ENCODE results near the gene S1PR5. TPM values are rescaled to one million over a fixed set of nuclear protein-coding genes. Genes with fewer than 3 reads are reported as not detected.
"Not testable (repeated sequence)": the region's sequence is repeated elsewhere in the genome, so short reads cannot be mapped to it uniquely, and the experiment has no call there.

Gene S1PR5
- total RNA-seq, 4 donors from 2014 or later: 1.8 to 2.6 TPM; not detected in 2

DNA sequence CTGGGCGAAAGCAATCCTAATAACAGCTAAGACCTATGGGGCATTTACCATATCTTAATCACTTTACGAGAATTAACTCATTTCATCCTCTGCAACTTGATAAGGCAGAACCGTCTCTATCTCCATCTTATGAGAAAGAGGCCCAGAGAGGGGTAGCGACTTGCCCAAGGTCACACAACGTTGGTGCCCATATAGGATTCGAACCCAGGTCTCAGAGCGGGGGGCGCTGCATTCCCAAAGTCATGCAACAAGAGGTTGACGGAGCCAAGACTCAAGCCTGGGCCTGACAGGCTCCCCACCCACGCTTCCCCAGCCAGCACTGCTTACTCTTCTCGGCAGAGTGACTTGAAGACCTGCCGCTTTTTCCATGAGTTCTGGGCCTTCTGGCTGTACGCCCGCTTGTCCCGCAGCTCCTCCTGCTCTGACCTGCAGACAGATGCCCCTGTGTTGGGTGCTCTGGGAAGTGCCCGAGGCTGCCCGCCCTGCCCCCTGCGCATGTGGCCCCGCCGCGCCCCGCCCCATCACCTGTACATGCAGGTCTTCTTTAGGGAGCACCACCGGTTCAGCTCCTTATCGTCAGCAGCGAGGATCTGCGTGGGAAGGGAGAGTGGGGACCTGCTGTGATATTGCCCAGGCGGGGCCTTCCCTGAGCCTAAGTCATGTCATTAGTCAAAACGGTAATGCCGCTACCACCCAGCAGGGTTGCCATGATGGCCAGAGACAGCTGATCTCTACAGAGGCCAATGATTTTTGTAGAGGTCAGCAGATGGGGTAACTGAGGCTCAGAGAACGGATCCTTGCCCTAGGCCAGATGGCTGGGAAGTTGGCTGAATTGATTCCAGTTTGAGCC is 37.7 kb upstream of the S1PR5 start:
- Histone ChIP-seq H3K27me3 (no peaks in the 10 kb centered on the region), H3K27ac (no peak overlapping the region), H3K4me3 (no peak overlapping the region), H3K4me1 (no peaks in the 10 kb centered on the region), H3K9me3 (no peaks in the 10 kb centered on the region), H3K36me3 (no peaks in the 10 kb centered on the region)
- intact Hi-C loops (cut with DNase I; ENCODE audit: low total_unique reads): no loop called here
- no peak for DNase-seq
- no peak for TF ChIP-seq POLR2A (IDR thresholded peaks at IDR 0.05)
- TF ChIP-seq, protein P1, sequence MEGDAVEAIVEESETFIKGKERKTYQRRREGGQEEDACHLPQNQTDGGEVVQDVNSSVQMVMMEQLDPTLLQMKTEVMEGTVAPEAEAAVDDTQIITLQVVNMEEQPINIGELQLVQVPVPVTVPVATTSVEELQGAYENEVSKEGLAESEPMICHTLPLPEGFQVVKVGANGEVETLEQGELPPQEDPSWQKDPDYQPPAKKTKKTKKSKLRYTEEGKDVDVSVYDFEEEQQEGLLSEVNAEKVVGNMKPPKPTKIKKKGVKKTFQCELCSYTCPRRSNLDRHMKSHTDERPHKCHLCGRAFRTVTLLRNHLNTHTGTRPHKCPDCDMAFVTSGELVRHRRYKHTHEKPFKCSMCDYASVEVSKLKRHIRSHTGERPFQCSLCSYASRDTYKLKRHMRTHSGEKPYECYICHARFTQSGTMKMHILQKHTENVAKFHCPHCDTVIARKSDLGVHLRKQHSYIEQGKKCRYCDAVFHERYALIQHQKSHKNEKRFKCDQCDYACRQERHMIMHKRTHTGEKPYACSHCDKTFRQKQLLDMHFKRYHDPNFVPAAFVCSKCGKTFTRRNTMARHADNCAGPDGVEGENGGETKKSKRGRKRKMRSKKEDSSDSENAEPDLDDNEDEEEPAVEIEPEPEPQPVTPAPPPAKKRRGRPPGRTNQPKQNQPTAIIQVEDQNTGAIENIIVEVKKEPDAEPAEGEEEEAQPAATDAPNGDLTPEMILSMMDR (IDR thresholded peaks at IDR 0.05): no peak

DNA sequence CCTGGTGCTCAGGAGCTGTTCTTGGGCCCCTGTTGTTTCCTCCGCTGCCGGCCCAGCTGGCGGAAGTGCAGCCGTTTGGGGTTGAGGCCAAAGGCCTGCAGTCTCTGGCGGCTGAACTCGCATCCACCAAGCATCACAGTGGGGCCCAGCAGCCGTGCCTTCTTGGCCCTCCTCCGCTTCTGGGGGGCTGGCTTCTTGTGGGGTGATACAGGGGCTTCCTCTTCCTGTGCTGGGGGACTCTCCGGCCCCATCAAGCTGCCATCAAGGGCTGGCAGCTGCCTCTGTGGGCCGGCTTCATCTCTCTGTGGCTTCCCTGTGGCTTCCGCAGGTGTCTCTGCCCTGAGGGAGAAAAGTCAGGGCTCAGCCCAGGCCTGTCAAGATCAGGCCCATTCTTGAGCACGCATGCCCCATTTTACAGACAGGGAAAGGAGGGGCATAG is 36.7 kb upstream of the S1PR5 start:
- Histone ChIP-seq H3K4me1 (no peaks in the 10 kb centered on the region), H3K4me3 (no peak overlapping the region), H3K9me3 (no peaks in the 10 kb centered on the region), H3K27me3 (no peaks in the 10 kb centered on the region), H3K36me3 (no peaks in the 10 kb centered on the region), H3K27ac (no peak overlapping the region)
- intact Hi-C loops (cut with DNase I; ENCODE audit: low total_unique reads): no loop called here
- TF ChIP-seq, protein P1 (IDR thresholded peaks at IDR 0.05): no peak
- TF ChIP-seq POLR2A (IDR thresholded peaks at IDR 0.05): no peak
- DNase-seq: no peak

DNA sequence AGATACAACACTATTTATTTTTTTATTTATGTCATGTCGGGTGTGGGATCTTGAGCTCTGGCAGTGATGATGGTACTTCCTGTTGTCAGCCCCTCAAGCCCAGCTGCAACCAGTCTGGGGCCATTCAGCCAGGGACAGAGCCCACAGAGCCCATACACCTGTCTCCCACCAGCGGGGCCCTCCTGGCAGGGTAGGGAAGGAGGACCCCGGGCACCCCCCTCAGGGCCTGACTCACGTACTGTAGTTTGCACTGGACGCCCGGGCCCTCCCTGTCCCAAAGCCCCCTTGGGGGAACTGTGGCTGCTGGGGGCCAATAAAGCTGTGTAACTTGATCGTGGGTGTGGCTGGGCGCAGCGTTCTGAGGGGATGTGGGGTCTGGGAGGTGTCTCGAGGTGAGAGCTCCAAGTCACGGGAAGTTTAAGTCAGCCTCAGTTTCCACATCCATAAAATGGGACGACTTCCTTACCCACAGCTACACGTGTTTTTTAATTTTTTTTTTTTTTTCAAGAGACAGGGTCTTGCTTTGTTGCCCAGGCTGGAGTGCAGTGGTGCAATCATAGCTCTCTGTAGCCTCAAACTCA is 35.9 kb upstream of the S1PR5 start:
- Histone ChIP-seq H3K4me1 (no peaks in the 10 kb centered on the region), H3K27ac (no peak overlapping the region), H3K27me3 (no peaks in the 10 kb centered on the region), H3K9me3 (no peaks in the 10 kb centered on the region), H3K36me3 (no peaks in the 10 kb centered on the region), H3K4me3 (no peak overlapping the region)
- no peak for DNase-seq
- TF ChIP-seq POLR2A (IDR thresholded peaks at IDR 0.05): no peak
- TF ChIP-seq, protein P1 (IDR thresholded peaks at IDR 0.05): no peak
- intact Hi-C loops (cut with DNase I; ENCODE audit: low total_unique reads): no loop called here

DNA sequence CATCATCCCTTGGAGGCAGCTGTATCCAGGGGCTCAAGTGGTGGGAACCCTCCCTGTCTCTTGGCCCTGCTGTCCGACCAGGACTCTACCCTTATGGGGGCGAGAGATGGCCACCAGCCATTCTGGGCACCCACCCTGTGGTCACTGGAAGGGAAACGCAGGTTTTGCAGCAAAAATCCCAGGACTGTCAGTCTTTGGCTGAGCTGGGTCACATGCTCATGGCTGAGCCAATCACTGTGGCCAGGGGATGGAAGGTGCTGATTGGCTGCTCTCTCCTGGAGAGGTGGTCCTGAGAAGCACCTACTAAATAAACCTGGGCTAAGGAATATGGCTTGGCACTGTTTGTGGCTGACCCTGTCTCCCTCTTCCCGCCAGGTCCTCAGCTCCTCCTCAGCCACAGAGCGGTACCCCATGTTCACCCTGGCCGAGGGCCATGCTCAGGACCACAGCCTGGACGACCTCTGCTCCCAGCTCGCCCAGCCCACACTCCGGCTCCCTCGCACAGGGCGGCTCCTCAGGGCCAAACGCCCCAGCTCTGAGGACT is 35.3 kb upstream of the S1PR5 start:
- intact Hi-C loops (cut with DNase I; ENCODE audit: low total_unique reads): no loop called here
- Histone ChIP-seq H3K36me3 (no peaks in the 10 kb centered on the region), H3K4me3 (no peak overlapping the region), H3K4me1 (no peaks in the 10 kb centered on the region), H3K9me3 (no peaks in the 10 kb centered on the region), H3K27me3 (no peaks in the 10 kb centered on the region), H3K27ac (no peak overlapping the region)
- no peak for TF ChIP-seq POLR2A (IDR thresholded peaks at IDR 0.05)
- TF ChIP-seq, protein P1 (IDR thresholded peaks at IDR 0.05): no peak
- DNase-seq: no peak

DNA sequence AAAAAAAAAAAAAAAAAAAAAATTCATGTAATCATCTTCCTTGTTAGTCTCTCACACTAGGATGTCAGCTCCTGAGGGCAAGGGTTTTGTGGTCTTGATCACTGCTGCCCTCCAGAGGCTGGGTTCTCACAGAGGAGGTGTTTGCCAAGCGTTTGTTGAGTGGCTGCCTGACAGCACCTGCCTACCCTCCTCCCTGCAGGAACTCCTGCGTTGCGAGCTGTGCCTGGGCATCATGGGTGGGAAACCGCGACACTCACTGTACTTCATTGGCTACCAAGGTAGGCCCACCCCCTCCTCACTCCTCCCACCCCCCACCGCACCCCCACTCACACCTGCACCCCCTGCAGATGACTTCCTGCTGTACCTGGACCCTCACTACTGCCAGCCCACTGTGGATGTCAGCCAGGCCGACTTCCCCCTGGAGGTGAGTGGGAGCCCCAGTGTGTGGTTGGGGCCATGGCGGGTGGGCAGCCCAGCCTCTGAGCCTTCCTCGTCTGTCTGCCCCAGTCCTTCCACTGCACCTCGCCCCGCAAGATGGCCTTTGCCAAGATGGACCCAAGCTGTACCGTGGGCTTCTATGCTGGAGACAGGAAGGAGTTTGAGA is 34.6 kb upstream of the S1PR5 start:
- Histone ChIP-seq H3K27me3 (no peaks in the 10 kb centered on the region), H3K4me1 (no peaks in the 10 kb centered on the region), H3K9me3 (no peaks in the 10 kb centered on the region), H3K4me3 (no peak overlapping the region), H3K36me3 (no peaks in the 10 kb centered on the region), H3K27ac (no peak overlapping the region)
- TF ChIP-seq POLR2A (IDR thresholded peaks at IDR 0.05): no peak
- TF ChIP-seq, protein P1 (IDR thresholded peaks at IDR 0.05): no peak
- intact Hi-C loops (cut with DNase I; ENCODE audit: low total_unique reads): no loop called here
- no peak for DNase-seq

DNA sequence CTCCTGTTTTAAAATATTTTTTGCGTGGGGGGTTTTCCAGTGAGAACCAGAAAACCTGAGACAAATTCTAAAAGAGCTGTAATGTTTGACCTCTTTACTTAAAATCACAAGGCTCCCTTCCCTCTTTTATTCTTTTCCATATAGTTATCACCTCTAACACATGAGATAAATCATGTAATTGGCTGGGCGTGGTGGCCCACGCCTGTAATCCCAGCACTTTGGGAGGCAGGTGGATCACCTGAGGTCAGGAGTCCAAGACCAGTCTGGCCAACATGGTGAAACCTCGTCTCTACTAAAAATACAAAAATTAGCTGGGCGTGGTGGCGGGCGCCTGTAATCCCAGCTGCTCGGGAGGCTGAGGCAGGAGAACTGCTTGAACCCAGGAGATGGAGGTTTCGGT is 33.8 kb upstream of the S1PR5 start:
- H3K27ac ChIP-seq; H3K4me3 ChIP-seq; H3K36me3 ChIP-seq; H3K4me1 ChIP-seq; DNase-seq; H3K27me3 ChIP-seq; intact Hi-C loops (cut with DNase I; ENCODE audit: low total_unique reads); H3K9me3 ChIP-seq: not testable (repeated sequence)

All from uterus (tissue), 4 donors.